NCI-H2196 treated with DMSO at 0.1 percent for 48 hours (cell line): ENCODE data around the gene RNU1-4.
"Not testable (repeated sequence)": the region's sequence is repeated elsewhere in the genome, so short reads cannot be mapped to it uniquely, and the experiment has no call there.

ENCODE experiments used
- DNase-seq: peaks from one replicate; lab custom pipeline; 2025; ENCODE audit not compliant: unreplicated experiment; lab: John Stamatoyannopoulos, UW

RNU1-4 gene

GRCh38 chr1:16740047-16740964, at the start of gene RNU1-4:
Gene RNU1-4 (plus strand): TSS chr1:16740516.
- not testable (repeated sequence) for DNase-seq

GRCh38 chr1:16690971-16691682, 49.2 kb upstream of the RNU1-4 start:
- not testable (repeated sequence) for DNase-seq

DNA sequence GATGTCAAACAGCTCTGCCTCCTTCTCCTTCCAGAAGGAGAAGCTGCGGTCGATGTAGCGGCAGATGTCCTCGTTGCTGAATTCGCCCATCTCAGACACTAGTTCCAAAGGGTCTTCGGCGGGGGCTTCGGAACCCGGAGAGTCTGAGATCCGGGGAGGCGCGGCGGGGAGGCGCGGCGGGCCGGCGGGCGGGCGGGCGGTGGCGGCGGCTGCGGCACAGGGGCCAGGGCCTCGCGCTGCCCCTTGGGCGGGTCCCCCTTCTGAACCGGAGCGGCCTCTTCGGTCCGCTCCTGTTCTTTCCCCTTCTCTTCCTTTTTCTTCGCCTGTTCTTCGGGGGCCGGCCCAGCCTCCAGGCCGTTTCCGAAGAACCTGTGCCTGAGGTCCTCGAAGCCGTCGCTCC, 48.0 kb upstream of the RNU1-4 start:
- not testable (repeated sequence) for DNase-seq

- not testable (repeated sequence) for DNase-seq
Observed at GRCh38 chr1:16692717-16693448, 47.4 kb upstream of the RNU1-4 start.

DNA sequence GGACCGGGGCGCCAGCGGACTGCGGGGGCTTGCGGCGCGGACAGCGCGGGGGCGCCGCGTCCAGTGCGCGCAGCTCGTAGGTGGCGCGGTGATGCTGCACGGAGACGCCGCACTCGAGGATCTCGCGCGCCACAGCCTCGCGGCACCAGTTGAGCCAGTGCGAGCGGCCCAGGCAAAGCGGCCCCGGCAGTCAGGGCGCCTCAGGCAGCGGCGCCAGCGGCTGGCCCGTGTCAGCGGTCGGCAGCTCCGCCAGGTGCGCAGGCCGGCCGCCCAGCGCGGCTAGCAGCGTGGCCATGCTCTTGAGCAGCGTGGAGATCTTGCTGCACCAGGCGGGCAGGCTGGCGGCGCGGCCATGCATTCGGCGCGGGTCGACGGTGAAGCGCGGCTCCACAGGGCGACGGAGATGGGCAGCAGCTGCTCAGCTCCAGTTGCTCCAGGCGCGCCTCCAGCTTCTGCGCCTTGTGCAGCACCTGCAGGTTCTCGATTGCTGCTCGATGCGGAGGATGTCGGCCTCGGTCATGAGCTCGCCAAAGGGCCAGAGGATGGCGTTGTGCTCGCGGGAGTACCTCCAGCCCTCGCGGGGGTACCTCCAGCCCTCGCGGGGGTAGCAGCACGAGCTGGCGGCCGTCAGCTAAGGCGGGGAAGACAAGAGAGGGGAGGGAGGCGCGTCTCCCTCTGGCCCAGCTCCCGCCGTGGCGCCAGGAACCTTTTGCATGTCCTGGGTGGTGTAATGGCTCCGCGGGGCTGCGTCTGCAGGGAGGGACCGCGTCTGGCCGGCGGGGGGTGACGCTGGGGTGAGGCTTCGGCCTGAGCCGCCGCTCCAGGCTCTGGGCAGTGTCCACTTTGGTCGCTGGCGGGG, 46.6 kb upstream of the RNU1-4 start:
- DNase-seq: not testable (repeated sequence)

DNA sequence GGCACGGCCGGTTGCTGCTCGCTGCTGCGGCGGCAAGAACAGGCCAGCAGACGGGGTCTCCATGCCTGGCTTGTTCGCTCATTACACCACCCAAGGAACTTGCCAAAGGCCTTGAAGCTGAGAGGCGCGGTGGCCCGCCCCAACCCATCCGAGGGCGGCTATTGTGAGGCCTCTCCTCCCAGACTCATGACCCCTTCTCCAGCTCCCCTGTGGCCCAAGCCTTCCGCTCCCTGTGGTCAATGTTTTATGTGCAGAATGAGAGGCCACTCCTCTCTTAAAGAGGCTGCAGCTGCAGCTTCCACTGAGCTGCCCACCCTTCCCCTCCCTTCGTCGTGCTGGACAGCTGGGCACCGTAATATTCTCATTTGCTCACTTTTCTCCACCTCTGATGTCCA, 46.0 kb upstream of the RNU1-4 start:
- not testable (repeated sequence) for DNase-seq

GRCh38 chr1:16696507-16697150, 43.7 kb upstream of the RNU1-4 start:
- DNase-seq: not testable (repeated sequence)

DNA sequence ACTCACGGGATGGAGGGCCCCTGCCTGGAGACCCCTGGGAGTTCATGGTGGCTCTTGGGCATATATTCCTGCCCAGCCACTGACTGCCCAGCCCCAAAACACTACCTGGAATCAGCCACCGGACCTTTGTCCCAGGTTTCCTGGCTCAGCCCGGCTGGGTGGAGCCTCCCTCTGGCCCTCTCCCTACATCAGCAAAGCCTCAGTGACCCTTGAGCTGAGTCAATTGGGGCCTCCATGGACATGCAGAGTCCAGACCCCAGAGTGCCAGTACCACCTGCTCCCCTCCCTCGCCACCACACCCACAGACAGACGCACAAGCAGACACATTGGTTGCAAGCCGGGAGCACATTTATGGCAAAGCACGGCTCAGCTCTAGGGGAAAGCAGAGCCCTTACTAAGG, 43.2 kb upstream of the RNU1-4 start:
- DNase-seq: not testable (repeated sequence)

DNA sequence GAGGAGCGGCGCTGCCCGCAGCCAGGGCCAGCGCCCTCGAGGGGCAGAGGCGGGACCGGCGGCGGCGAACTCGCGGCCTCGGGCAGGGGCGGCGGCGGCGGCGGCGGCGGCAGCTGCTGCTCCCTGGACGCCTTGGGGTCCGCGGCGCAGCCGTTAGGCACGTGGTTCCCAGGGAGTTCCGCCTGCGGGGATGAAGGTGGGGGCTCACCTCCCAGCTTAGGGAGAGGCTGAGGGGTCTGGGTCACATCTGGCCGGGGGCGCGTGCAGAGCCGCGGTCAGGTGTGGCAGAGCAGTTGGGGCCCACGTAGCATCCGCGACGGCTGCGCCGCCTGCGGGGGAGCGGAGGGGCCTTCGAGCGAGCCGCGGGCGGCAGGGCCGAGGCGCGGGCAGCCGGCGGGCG, 40.9 kb upstream of the RNU1-4 start:
- not testable (repeated sequence) for DNase-seq

DNA sequence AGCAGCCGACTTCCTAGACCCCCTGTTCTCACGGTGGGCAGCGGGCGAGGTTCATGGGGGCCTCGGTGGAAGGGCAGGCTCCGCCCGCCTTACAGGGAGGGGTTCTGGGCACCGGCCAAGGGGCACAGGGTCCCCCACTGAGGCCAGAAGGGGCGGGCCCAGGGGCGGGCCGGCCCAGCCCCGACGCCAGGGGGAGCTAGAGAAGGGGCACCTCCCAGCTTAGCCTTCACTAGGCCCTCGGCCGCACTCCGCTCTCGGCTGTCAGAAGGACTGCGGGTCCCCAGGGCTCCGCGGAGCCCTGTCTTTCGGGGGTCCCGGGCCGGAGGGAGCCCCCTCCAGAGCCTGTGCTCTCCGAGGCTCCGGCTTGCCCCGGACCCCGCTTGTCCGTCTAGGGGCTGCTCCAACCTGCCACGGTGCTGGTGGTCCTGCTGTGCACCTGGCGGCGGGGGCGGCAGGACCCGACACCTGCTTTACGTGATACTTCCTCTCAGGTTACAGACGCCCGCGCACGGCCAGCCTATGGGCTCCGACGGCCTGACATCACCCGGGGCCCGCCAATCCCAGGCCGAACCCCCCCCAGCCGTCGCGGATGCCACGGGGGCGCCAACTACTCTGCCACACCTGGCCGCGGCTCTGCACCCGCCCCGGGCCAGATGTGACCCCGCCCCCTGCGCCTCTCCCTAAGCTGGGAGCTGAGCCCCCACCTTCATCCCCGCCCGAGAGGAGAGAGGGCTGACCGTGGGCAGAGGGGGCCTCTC, 40.0 kb upstream of the RNU1-4 start:
- DNase-seq: not testable (repeated sequence)

GRCh38 chr1:16701189-16701588, 39.1 kb upstream of the RNU1-4 start:
- DNase-seq: not testable (repeated sequence)

DNA sequence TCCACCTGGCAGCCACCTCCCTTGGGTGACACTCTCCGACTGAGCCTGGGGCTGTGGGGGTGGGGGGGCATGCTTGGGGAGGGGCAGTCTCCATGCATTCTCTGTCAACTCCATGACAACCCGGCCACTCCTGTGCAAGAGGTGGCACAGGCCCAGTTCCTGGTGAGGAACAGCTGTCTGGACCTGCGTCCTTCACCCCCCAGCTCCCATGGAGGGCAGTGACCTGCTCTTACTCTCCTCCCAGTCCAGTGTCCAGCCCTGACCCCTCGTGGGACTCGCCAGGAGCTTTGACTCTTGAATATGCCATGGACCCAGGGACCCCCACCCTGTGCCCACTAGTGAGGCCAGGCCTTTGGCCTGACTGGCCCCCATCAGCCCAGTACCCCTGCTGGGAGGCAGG, 38.0 kb upstream of the RNU1-4 start:
- DNase-seq: not testable (repeated sequence)

GRCh38 chr1:16703141-16703540, 37.2 kb upstream of the RNU1-4 start:
- DNase-seq: not testable (repeated sequence)

GRCh38 chr1:16703602-16704001, 36.7 kb upstream of the RNU1-4 start:
- DNase-seq: not testable (repeated sequence)

- DNase-seq: not testable (repeated sequence)
Observed at GRCh38 chr1:16704076-16704475, 36.2 kb upstream of the RNU1-4 start.

GRCh38 chr1:16704502-16705100, 35.7 kb upstream of the RNU1-4 start:
- not testable (repeated sequence) for DNase-seq

DNA sequence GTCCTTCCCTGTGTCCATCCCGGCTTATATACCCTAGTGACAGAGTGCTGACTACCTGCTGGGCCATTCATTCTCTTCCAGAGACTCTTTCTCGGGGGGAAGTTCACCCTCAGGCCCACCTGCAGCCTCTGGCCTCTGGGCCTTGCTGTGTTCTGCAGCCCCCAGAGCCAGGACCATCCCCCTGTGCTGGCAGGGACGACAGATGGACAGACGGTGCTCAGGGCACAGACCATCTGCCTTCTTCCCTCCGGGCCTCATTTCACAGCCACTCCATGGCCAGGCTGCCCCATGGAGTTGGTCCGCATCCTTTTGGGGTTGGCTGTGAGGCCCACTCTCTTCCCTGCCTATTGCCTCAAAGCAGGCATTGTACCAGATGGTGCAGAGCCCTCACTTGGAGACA, 34.0 kb upstream of the RNU1-4 start:
- DNase-seq: not testable (repeated sequence)
